NCI-H2029 treated with DMSO at 0.1 percent for 48 hours (cell line): ENCODE results near the gene ELOB.

Source experiments
- DNase-seq: peaks from one replicate; lab custom pipeline; 2025; lab: John Stamatoyannopoulos, UW

Gene ELOB

GRCh38 chr16:2777231-2777902 lies at the start of gene ELOB:
ELOB (minus strand) TSS chr16:2777280; CDS start chr16:2777239, 41 bp downstream.
- peak; percentile 34 for DNase-seq

GRCh38 chr16:2825906-2826305 lies 48.8 kb upstream of the ELOB start:
- DNase-seq: no peak

GRCh38 chr16:2825049-2825742 lies 48.1 kb upstream of the ELOB start:
- no peak for DNase-seq

- DNase-seq: no peak
These were observed 47.5 kb upstream of the ELOB start for GRCh38 chr16:2824626-2825025.

GRCh38 chr16:2822496-2822895 lies 45.4 kb upstream of the ELOB start:
- DNase-seq: no peak

GRCh38 chr16:2822158-2822495 lies 45.0 kb upstream of the ELOB start:
- DNase-seq: no peak

- no peak for DNase-seq
These were observed 44.5 kb upstream of the ELOB start for GRCh38 chr16:2821487-2822157.

GRCh38 chr16:2820836-2821486 lies 43.9 kb upstream of the ELOB start:
- DNase-seq: no peak

- DNase-seq: no peak
These were observed 43.1 kb upstream of the ELOB start for GRCh38 chr16:2819939-2820835.

- no peak for DNase-seq
These were observed 42.3 kb upstream of the ELOB start for GRCh38 chr16:2819179-2819938.

GRCh38 chr16:2818272-2818876 lies 41.3 kb upstream of the ELOB start:
- no peak for DNase-seq

- no peak for DNase-seq
These were observed 40.5 kb upstream of the ELOB start for GRCh38 chr16:2817340-2818271.

GRCh38 chr16:2816751-2817339 lies 39.8 kb upstream of the ELOB start, which contains the start of gene PRSS21:
PRSS21 (plus strand) TSS chr16:2817237; CDS start chr16:2817269, 32 bp downstream.
- DNase-seq: no peak

GRCh38 chr16:2815299-2815771 lies 38.3 kb upstream of the ELOB start:
- DNase-seq: no peak

- no peak for DNase-seq
These were observed 37.6 kb upstream of the ELOB start for GRCh38 chr16:2814551-2815298.

- no peak for DNase-seq
These were observed 36.7 kb upstream of the ELOB start for GRCh38 chr16:2813771-2814221.

GRCh38 chr16:2811703-2812471 lies 34.8 kb upstream of the ELOB start:
- DNase-seq: no peak
